ENCODE results near the gene AGO3. TPM values are rescaled to one million over a fixed set of nuclear protein-coding genes. Genes with fewer than 3 reads are reported as not detected.
"Not testable (repeated sequence)": the region's sequence is repeated elsewhere in the genome, so short reads cannot be mapped to it uniquely, and the experiment has no call there.

AGO3 gene
- total RNA-seq, 1 donor from 2014 or later, result 29.2 TPM

GRCh38 chr1:36014722-36015220, 83.9 kb downstream of the AGO3 start:
- TF ChIP-seq CTCF (conservative IDR thresholded peaks at IDR 0.05), result no peak
- Mint-ChIP-seq H3K9me3 (no peaks in the 10 kb centered on the region), H3K27me3 (ENCODE audit: low read depth) (no peaks in the 10 kb centered on the region), H3K36me3 (ENCODE audit: low read depth) (peaks cover 14% of the 10 kb centered on the region), H3K27ac (ENCODE audit: unreplicated experiment) (no peak overlapping the region), H3K4me3 (no peak overlapping the region), H3K4me1 (no peaks in the 10 kb centered on the region)
- no peak for DNase-seq (ENCODE audit: low read depth, low spot score)

GRCh38 chr1:36016686-36017085, 85.8 kb downstream of the AGO3 start:
- Mint-ChIP-seq H3K4me3 (no peak overlapping the region), H3K9me3 (no peaks in the 10 kb centered on the region), H3K27ac (ENCODE audit: unreplicated experiment) (no peak overlapping the region), H3K27me3 (ENCODE audit: low read depth) (no peaks in the 10 kb centered on the region), H3K4me1 (no peaks in the 10 kb centered on the region), H3K36me3 (ENCODE audit: low read depth) (peaks cover 14% of the 10 kb centered on the region)
- no peak for TF ChIP-seq CTCF (conservative IDR thresholded peaks at IDR 0.05)
- no peak for DNase-seq (ENCODE audit: low read depth, low spot score)

GRCh38 chr1:36023098-36023769, 92.3 kb downstream of the AGO3 start:
- DNase-seq (ENCODE audit: low read depth, low spot score), result no peak
- Mint-ChIP-seq H3K36me3 (ENCODE audit: low read depth) (peaks cover 13% of the 10 kb centered on the region), H3K4me1 (no peaks in the 10 kb centered on the region), H3K4me3 (no peak overlapping the region), H3K9me3 (peaks cover 2% of the 10 kb centered on the region), H3K27ac (ENCODE audit: unreplicated experiment) (no peak overlapping the region), H3K27me3 (ENCODE audit: low read depth) (no peaks in the 10 kb centered on the region)
- TF ChIP-seq CTCF (conservative IDR thresholded peaks at IDR 0.05), result no peak

- not testable (repeated sequence) for H3K9me3 Mint-ChIP-seq; H3K4me3 Mint-ChIP-seq; H3K27me3 Mint-ChIP-seq (ENCODE audit: low read depth)
These were observed 93.1 kb downstream of the AGO3 start for GRCh38 chr1:36024024-36024423.

GRCh38 chr1:36024847-36025246, 93.9 kb downstream of the AGO3 start:
- no peaks in the 10 kb centered on the region for H3K27me3 Mint-ChIP-seq (ENCODE audit: low read depth)
- peaks cover 4% of the 10 kb centered on the region for H3K9me3 Mint-ChIP-seq
- H3K27ac Mint-ChIP-seq (ENCODE audit: unreplicated experiment), result no peak overlapping the region
- no peak for DNase-seq (ENCODE audit: low read depth, low spot score)
- peaks cover 17% of the 10 kb centered on the region for H3K36me3 Mint-ChIP-seq (ENCODE audit: low read depth)
- no peaks in the 10 kb centered on the region for H3K4me1 Mint-ChIP-seq
- no peak for TF ChIP-seq CTCF (conservative IDR thresholded peaks at IDR 0.05)
- no peak overlapping the region for H3K4me3 Mint-ChIP-seq

More at GRCh38 chr1:36024024-36024423, 93.1 kb downstream of the AGO3 start:
- not testable (repeated sequence) for DNase-seq (ENCODE audit: low read depth, low spot score); H3K4me1 Mint-ChIP-seq
- Mint-ChIP-seq H3K27ac (ENCODE audit: unreplicated experiment) (peak overlapping the region; percentile 16), H3K36me3 (ENCODE audit: low read depth) (peaks cover 17% of the 10 kb centered on the region)

- Mint-ChIP-seq H3K27me3 (ENCODE audit: low read depth) (no peaks in the 10 kb centered on the region), H3K27ac (ENCODE audit: unreplicated experiment) (no peak overlapping the region), H3K4me3 (no peak overlapping the region), H3K9me3 (peaks cover 4% of the 10 kb centered on the region), H3K4me1 (no peaks in the 10 kb centered on the region), H3K36me3 (ENCODE audit: low read depth) (peaks cover 29% of the 10 kb centered on the region)
- TF ChIP-seq CTCF (conservative IDR thresholded peaks at IDR 0.05), result no peak
- DNase-seq (ENCODE audit: low read depth, low spot score), result no peak
These were observed 96.9 kb downstream of the AGO3 start for GRCh38 chr1:36027766-36028165.
